Osteocyte (in vitro differentiated cells): ENCODE results near the gene CRYBG1. TPM values are rescaled to one million over a fixed set of nuclear protein-coding genes. Genes with fewer than 3 reads are reported as not detected.

Experiments
- DNase-seq: peaks from one replicate; pipeline ENCODE4 v3.0.0; 2021; ENCODE audit warnings: mixed read lengths; ENCODE audit not compliant: unreplicated experiment; ENCODE audit errors: extremely low spot score
- H3K27ac Mint-ChIP-seq: one replicate; pipeline ENCODE4 v1.8.0; 2021; ENCODE audit warnings: mild to moderate bottlenecking, mixed read lengths; ENCODE audit not compliant: unreplicated experiment
- H3K27me3 Mint-ChIP-seq: one replicate; pipeline ENCODE4 v1.8.0; 2021; ENCODE audit warnings: mixed read lengths; ENCODE audit not compliant: unreplicated experiment
- H3K36me3 Mint-ChIP-seq: one replicate; pipeline ENCODE4 v1.8.0; 2021; ENCODE audit warnings: mixed read lengths; ENCODE audit not compliant: unreplicated experiment
- H3K4me1 Mint-ChIP-seq: one replicate; pipeline ENCODE4 v1.8.0; 2021; ENCODE audit warnings: mixed read lengths; ENCODE audit not compliant: unreplicated experiment
- H3K4me3 Mint-ChIP-seq: one replicate; pipeline ENCODE4 v1.8.0; 2021; ENCODE audit warnings: mild to moderate bottlenecking, moderate library complexity, mixed read lengths; ENCODE audit not compliant: unreplicated experiment
- H3K9me3 Mint-ChIP-seq: one replicate; pipeline ENCODE4 v1.8.0; 2021; ENCODE audit warnings: mixed read lengths; ENCODE audit not compliant: unreplicated experiment
- CTCF ChIP-seq: fragments of 200-600 bp; sonication (generic); IDR thresholded peaks from 2 replicates; pipeline ENCODE4 v1.5.0; 2021; ENCODE audit warnings: antibody characterized with exemption, mild to moderate bottlenecking, moderate library complexity
- long read RNA-seq: library from polyadenylated mRNA; unstranded; transcript quantifications from one replicate; pipeline ENCODE4 v2.0.0, GENCODE V29; 2021
- total RNA-seq: library from RNA; stranded (reverse); gene quantifications from 2 replicates; pipeline ENCODE4 v1.2.1, GENCODE V29; 2021

Gene CRYBG1
- 2.3 and 2.4 TPM in 2 replicates for total RNA-seq
- long read RNA-seq, partial matches to known transcripts: 5 of 5 reads
- long read RNA-seq, other reads (novel, unspliced or antisense): 0 of 5 reads

DNA sequence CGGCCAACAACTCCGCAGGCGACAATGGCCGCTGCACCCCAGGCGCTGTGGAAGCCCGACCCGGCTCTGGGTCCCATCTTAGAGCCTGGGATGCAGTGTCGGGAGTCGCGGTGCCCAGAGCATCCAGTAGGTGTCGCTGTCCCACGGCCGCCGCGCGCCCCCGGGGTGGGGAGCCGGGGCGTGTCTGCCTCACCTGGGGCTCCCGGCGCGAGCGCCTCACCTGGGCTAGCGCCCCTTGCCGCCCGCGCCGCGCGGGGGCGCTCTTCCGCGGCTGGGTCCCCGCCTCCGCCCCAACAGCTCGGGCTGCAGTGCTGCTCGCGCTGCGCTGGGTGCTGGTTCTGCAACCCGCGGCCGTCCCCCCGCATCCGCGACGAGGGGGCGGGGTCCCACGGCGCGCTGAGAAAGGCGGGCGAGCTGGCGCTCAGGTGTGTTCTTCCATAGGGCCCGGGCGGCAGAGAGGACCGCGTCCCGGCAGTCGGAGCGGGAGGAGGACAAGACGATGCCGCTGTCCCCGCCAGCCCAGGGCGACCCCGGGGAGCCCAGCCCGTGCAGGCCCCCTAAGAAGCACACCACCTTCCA lies at the start of gene CRYBG1:
Gene CRYBG1, plus strand, starts transcription at position 308 of the 579 bp plus-strand sequence. Its CDS starts 192 bp downstream, at position 500.
- no peaks in the 10 kb centered on the region for H3K36me3 Mint-ChIP-seq
- TF ChIP-seq CTCF: peak; percentile 94
- H3K27me3 Mint-ChIP-seq: peaks cover 70% of the 10 kb centered on the region
- H3K9me3 Mint-ChIP-seq: no peaks in the 10 kb centered on the region
- peak; percentile 87 for DNase-seq
- H3K27ac Mint-ChIP-seq: no peak within 1 kb of the TSS
- H3K4me1 Mint-ChIP-seq: peaks cover 8% of the 10 kb centered on the region
- peak within 1 kb of the TSS; percentile 72 for H3K4me3 Mint-ChIP-seq

- no peaks in the 10 kb centered on the region for H3K27me3 Mint-ChIP-seq
- H3K36me3 Mint-ChIP-seq: peaks cover 17% of the 10 kb centered on the region
- H3K4me3 Mint-ChIP-seq: no peak overlapping the region
- no peak for DNase-seq
- TF ChIP-seq CTCF: no peak
- no peak overlapping the region for H3K27ac Mint-ChIP-seq
- H3K4me1 Mint-ChIP-seq: peaks cover 32% of the 10 kb centered on the region
- H3K9me3 Mint-ChIP-seq: no peaks in the 10 kb centered on the region
These were observed 44.6 kb upstream of the CRYBG1 start for GRCh38 chr6:106315765-106316374.

- Mint-ChIP-seq H3K9me3 (no peaks in the 10 kb centered on the region), H3K27ac (no peak overlapping the region), H3K4me3 (no peak overlapping the region), H3K4me1 (peaks cover 27% of the 10 kb centered on the region), H3K36me3 (peaks cover 17% of the 10 kb centered on the region), H3K27me3 (no peaks in the 10 kb centered on the region)
- DNase-seq: no peak
- no peak for TF ChIP-seq CTCF
These were observed 44.1 kb upstream of the CRYBG1 start for GRCh38 chr6:106316375-106316766.

- Mint-ChIP-seq H3K4me3 (no peak overlapping the region), H3K27me3 (no peaks in the 10 kb centered on the region), H3K4me1 (peaks cover 13% of the 10 kb centered on the region), H3K27ac (no peak overlapping the region), H3K36me3 (peaks cover 14% of the 10 kb centered on the region), H3K9me3 (no peaks in the 10 kb centered on the region)
- TF ChIP-seq CTCF: no peak
- no peak for DNase-seq
These were observed 42.5 kb upstream of the CRYBG1 start for GRCh38 chr6:106318061-106318460.

DNA sequence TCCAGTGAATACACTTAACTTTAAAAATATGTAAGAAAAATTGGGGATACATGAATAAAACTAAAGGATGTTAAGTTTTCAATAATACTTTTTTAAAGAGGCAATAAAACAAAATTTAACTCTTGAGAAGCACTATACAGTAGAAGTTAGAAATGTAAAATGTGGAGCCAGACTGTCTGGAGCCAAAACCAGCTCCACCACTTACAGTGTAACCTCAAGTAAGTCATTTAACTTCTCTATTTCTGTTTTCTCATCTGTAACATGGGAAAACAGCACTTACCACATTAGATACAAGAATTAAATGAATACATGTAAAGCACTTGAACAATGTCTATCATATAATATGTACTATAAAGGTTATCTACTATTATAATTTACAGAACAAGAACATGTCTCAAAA lies 41.7 kb upstream of the CRYBG1 start:
- peaks cover 20% of the 10 kb centered on the region for H3K4me1 Mint-ChIP-seq
- no peak for TF ChIP-seq CTCF
- no peaks in the 10 kb centered on the region for H3K27me3 Mint-ChIP-seq
- DNase-seq: no peak
- no peak overlapping the region for H3K4me3 Mint-ChIP-seq
- no peaks in the 10 kb centered on the region for H3K9me3 Mint-ChIP-seq
- peaks cover 8% of the 10 kb centered on the region for H3K36me3 Mint-ChIP-seq
- H3K27ac Mint-ChIP-seq: no peak overlapping the region
